B cell (primary cell): Measurements from ENCODE around the gene SRRM2. TPM values are rescaled to one million over a fixed set of nuclear protein-coding genes. Genes with fewer than 3 reads are reported as not detected.

Experiments used
- ATAC-seq: fragments of 200-7000 bp; cut with Tn5 transposase; one replicate; pipeline ENCODE4 v1.10.0; 2021; ENCODE audit warnings: low read depth, mild to moderate bottlenecking, moderate number of reproducible peaks, moderate library complexity
- CTCF ChIA-PET: fragments of 350-600 bp; sonication (Branson Sonifier 250); formaldehyde crosslinking; loops from one replicate; lab custom pipeline; 2021; ENCODE audit warnings: antibody characterized with exemption, inconsistent platforms; lab: Charles Lee
- POLR2A ChIA-PET: fragments of 350-600 bp; sonication (Branson Sonifier 250); formaldehyde crosslinking; loops from one replicate; lab custom pipeline; 2021; ENCODE audit warnings: antibody characterized with exemption; lab: Charles Lee
- DNase-seq: peaks from one replicate; pipeline ENCODE4 v3.0.0; 2013
- H2AFZ ChIP-seq: 2 replicates; pipeline ENCODE4 v1.6.1; 2012; ENCODE audit warnings: mild to moderate bottlenecking, low read depth, low read length; ENCODE audit not compliant: insufficient read depth, poor library complexity, severe bottlenecking
- H3K27ac ChIP-seq, 2 donors: 1 replicate in 1 of 2; 2 replicates in 1 of 2; pipeline ENCODE4 v1.5.1; 2012 to 2013; ENCODE audit warnings: low read length in 2 of 2, mild to moderate bottlenecking in 2 of 2, moderate library complexity in 1 of 2
- H3K27me3 ChIP-seq, 4 experiments: fragments of 200-600 bp in 1 of 4; sonication (generic) in 1 of 4; replicated peaks in 1 of 4; 1 replicate in 2 of 4; 2 replicates in 2 of 4; pipeline versions ENCODE4 v1.6.1 to v1.7.0; 2013 to 2016; ENCODE audit warnings: low read length in 3 of 4, mild to moderate bottlenecking in 2 of 4, mixed read lengths in 1 of 4, moderate library complexity in 1 of 4; ENCODE audit not compliant: insufficient read depth in 4 of 4, control insufficient read depth in 3 of 4; ENCODE audit errors: control extremely low read depth in 1 of 4
- H3K36me3 ChIP-seq, 2 experiments: replicated peaks in 1 of 2; 1 replicate in 1 of 2; 2 replicates in 1 of 2; pipeline versions ENCODE4 v1.6.1 to v1.7.1; 2013; ENCODE audit warnings: low read length in 1 of 2; ENCODE audit not compliant: insufficient read depth in 2 of 2, control insufficient read depth in 1 of 2; ENCODE audit errors: control extremely low read depth in 1 of 2, extremely low read depth in 1 of 2
- H3K4me1 ChIP-seq, 2 donors: fragments of 200-600 bp in 1 of 2; sonication (generic) in 1 of 2; 1 replicate in 1 of 2; 2 replicates in 1 of 2; pipeline versions ENCODE4 v1.5.1 to v1.6.1; 2013 to 2017; ENCODE audit warnings: low read length in 2 of 2; ENCODE audit not compliant: control insufficient read depth in 2 of 2, insufficient read depth in 2 of 2
- H3K4me2 ChIP-seq: replicated peaks from 2 replicates; pipeline ENCODE3; 2012; ENCODE audit warnings: mild to moderate bottlenecking, low read depth, low read length; ENCODE audit not compliant: poor library complexity, severe bottlenecking
- H3K4me3 ChIP-seq, 5 experiments: fragments of 200-600 bp in 1 of 5; sonication (generic) in 1 of 5; 1 replicate in 3 of 5; 2 replicates in 2 of 5; pipeline versions ENCODE4 v1.5.1 to v1.7.0; 2011 to 2016; ENCODE audit warnings: low read length in 4 of 5, mild to moderate bottlenecking in 4 of 5, low read depth in 2 of 5, control low read depth in 1 of 5, moderate library complexity in 1 of 5; ENCODE audit not compliant: insufficient read depth in 1 of 5; ENCODE audit errors: control extremely low read depth in 1 of 5, extremely low read depth in 1 of 5
- H3K79me2 ChIP-seq: fragments of 200-600 bp; sonication (generic); one replicate; pipeline ENCODE4 v1.6.0; 2016; ENCODE audit warnings: low read length; ENCODE audit not compliant: control insufficient read depth, insufficient read depth
- H3K9ac ChIP-seq: fragments of 200-600 bp; sonication (generic); 2 replicates; pipeline ENCODE4 v1.6.1; 2017; ENCODE audit warnings: mild to moderate bottlenecking, low read length, moderate library complexity
- H3K9me3 ChIP-seq, 3 donors: one replicate each; pipeline versions ENCODE4 v1.6.1 to v1.7.1; 2013; ENCODE audit warnings: low read length in 2 of 3; ENCODE audit not compliant: control insufficient read depth in 2 of 3, insufficient read depth in 1 of 3; ENCODE audit errors: control extremely low read depth in 1 of 3
- H4K20me1 ChIP-seq: 2 replicates; pipeline ENCODE4 v1.6.0; 2012; ENCODE audit warnings: mild to moderate bottlenecking, low read length; ENCODE audit not compliant: insufficient read depth, control insufficient read depth, poor library complexity, severe bottlenecking
- H3K27ac Mint-ChIP-seq: one replicate; pipeline ENCODE4 v1.8.0; 2021; ENCODE audit warnings: mixed read lengths
- H3K27me3 Mint-ChIP-seq: one replicate; pipeline ENCODE4 v1.8.0; 2021; ENCODE audit warnings: mixed read lengths
- H3K4me1 Mint-ChIP-seq: one replicate; pipeline ENCODE4 v1.8.0; 2021; ENCODE audit warnings: mixed read lengths
- H3K4me3 Mint-ChIP-seq: one replicate; pipeline ENCODE4 v1.8.0; 2021; ENCODE audit warnings: mixed read lengths
- H3K9me3 Mint-ChIP-seq: one replicate; pipeline ENCODE4 v1.8.0; 2022; ENCODE audit warnings: mixed read lengths; ENCODE audit not compliant: insufficient read depth
- EZH2 ChIP-seq: IDR thresholded peaks from 2 replicates; pipeline ENCODE4 v1.6.1; 2012; ENCODE audit warnings: borderline replicate concordance, low read depth, mild to moderate bottlenecking, moderate library complexity, low read length; ENCODE audit not compliant: insufficient read depth, poor library complexity, severe bottlenecking
- WGBS: methylation state at CpG from one replicate; pipeline ENCODE4 v1.1.5; 2013; ENCODE audit warnings: missing lambda C conversion rate; ENCODE audit not compliant: insufficient coverage; 5-methylcytosine and 5-hydroxymethylcytosine counted together
- intact Hi-C: fragments of 100-400 bp; cut with micrococcal nuclease; formaldehyde crosslinking; loops from one replicate; pipeline ENCODE4 v1.10.0; 2022
- polyA plus RNA-seq: library from polyadenylated mRNA; depleted of rRNA; stranded (reverse); fragments of >200 nt; gene quantifications from 2 replicates; pipeline ENCODE4 v1.2.3, GENCODE V29; 2012
- total RNA-seq, 2 donors: library from RNA; stranded (reverse); fragments of 120-200 nt in 1 of 2; gene quantifications; 1 replicate in 1 of 2; 2 replicates in 1 of 2; pipeline versions ENCODE4 v1.2.3 to v1.2.4, GENCODE V29; 2013 to 2022
- TF ChIP-seq, protein P1 (sequence below): fragments of 200-600 bp; IDR thresholded peaks from one replicate; pipeline ENCODE4 v1.8.0; 2022; ENCODE audit warnings: antibody characterized with exemption, mild to moderate bottlenecking

The SRRM2 gene
- total and polyA plus RNA-seq, 2 donors (not counting 1 experiment from before 2014, with no cell fraction given), result 1,485 to 1,879 TPM

DNA sequence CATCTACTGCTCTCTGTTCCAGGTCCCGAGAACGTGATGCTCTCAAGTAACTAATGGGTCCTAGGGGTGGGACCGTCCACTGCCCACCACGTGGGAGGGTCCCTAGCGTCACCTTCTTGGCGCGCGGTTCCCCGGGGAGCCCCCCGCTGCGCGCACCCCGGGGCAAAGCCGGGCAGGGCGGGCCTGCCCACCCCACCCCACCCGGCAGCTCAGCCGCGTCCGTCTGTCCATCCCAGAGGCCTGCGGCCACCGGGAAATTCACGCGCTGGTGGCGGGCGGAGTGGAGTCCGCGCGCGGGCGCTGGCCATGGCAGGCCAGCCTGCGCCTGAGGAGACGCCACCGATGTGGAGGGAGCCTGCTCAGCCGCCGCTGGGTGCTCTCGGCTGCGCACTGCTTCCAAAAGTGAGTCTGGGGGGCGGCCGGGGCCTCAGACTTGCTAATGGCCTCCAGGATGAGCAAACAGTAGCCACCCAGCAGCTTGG, 46.3 kb downstream of the SRRM2 start:
- Histone ChIP-seq H3K79me2 (no peaks in the 10 kb centered on the region), H3K4me2 (no peak overlapping the region), H3K9me3 (peaks cover 0 to 2% (median 0%) of the 10 kb centered on the region in 3 donors), H3K36me3 (no peaks in the 10 kb centered on the region), H4K20me1 (no peaks in the 10 kb centered on the region), H3K27ac (no peak overlapping the region), H3K27me3 (peaks cover 0 to 7% (median 2%) of the 10 kb centered on the region in 4 experiments), H3K9ac (no peak overlapping the region), H3K4me3 (no peak overlapping the region), H2AFZ (no peak overlapping the region), H3K4me1 (no peaks in the 10 kb centered on the region)
- ChIA-PET CTCF (no interaction called here), POLR2A (no interaction called here)
- ATAC-seq (no peak), DNase-seq (no peak)
- H3K4me1 Mint-ChIP-seq, result no peaks in the 10 kb centered on the region
- no peak overlapping the region for H3K4me3 Mint-ChIP-seq
- peaks cover 17% of the 10 kb centered on the region for H3K27me3 Mint-ChIP-seq
- TF ChIP-seq, protein P1, sequence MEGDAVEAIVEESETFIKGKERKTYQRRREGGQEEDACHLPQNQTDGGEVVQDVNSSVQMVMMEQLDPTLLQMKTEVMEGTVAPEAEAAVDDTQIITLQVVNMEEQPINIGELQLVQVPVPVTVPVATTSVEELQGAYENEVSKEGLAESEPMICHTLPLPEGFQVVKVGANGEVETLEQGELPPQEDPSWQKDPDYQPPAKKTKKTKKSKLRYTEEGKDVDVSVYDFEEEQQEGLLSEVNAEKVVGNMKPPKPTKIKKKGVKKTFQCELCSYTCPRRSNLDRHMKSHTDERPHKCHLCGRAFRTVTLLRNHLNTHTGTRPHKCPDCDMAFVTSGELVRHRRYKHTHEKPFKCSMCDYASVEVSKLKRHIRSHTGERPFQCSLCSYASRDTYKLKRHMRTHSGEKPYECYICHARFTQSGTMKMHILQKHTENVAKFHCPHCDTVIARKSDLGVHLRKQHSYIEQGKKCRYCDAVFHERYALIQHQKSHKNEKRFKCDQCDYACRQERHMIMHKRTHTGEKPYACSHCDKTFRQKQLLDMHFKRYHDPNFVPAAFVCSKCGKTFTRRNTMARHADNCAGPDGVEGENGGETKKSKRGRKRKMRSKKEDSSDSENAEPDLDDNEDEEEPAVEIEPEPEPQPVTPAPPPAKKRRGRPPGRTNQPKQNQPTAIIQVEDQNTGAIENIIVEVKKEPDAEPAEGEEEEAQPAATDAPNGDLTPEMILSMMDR, result no peak
- TF ChIP-seq EZH2, result no peak
- H3K27ac Mint-ChIP-seq, result no peak overlapping the region
- intact Hi-C loops, result no loop called here
- no peaks in the 10 kb centered on the region for H3K9me3 Mint-ChIP-seq
- 93% methylated on average over 37 of the region's 39 CpGs for WGBS

DNA sequence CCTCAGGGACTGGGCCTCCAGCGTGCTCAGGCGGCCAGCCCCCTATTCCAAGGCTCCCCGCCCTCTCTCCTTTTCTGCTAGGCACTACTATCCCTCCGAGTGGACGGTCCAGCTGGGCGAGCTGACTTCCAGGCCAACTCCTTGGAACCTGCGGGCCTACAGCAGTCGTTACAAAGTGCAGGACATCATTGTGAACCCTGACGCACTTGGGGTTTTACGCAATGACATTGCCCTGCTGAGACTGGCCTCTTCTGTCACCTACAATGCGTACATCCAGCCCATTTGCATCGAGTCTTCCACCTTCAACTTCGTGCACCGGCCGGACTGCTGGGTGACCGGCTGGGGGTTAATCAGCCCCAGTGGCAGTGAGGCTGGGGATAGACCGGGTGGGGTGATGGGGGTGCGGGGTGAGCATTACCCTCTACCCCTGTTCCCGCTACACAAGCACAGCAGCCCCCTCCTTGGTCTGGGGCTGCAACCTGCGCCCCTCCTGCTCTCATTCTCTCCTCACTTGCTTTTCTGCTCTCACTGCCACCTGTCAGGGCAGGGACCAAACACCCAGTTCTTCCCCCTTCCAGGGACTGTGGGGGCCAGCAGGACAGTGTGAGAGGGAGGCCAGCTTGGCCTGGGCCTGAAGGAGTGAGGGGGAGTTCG, 46.9 kb downstream of the SRRM2 start:
- POLR2A ChIA-PET, result no interaction called here
- Histone ChIP-seq H3K4me2 (no peak overlapping the region), H3K9me3 (peaks cover 0 to 5% (median 5%) of the 10 kb centered on the region in 3 donors), H3K79me2 (no peaks in the 10 kb centered on the region), H3K36me3 (no peaks in the 10 kb centered on the region), H3K27ac (no peak overlapping the region), H3K4me3 (no peak overlapping the region), H3K4me1 (no peaks in the 10 kb centered on the region), H2AFZ (no peak overlapping the region), H3K27me3 (peaks cover 0 to 6% (median 2%) of the 10 kb centered on the region in 4 experiments), H4K20me1 (no peaks in the 10 kb centered on the region), H3K9ac (no peak overlapping the region)
- intact Hi-C loops, result no loop called here
- CTCF ChIA-PET, result no interaction called here
- Mint-ChIP-seq H3K27ac (no peak overlapping the region), H3K4me3 (no peak overlapping the region), H3K27me3 (peaks cover 14% of the 10 kb centered on the region), H3K4me1 (no peaks in the 10 kb centered on the region), H3K9me3 (no peaks in the 10 kb centered on the region)
- no peak for TF ChIP-seq EZH2
- TF ChIP-seq, protein P1, result no peak
- 89% methylated on average over 9 of the region's 21 CpGs for WGBS
- DNase-seq, result no peak
- no peak for ATAC-seq
